ENCODE results near the gene SIX3. TPM values are rescaled to one million over a fixed set of nuclear protein-coding genes. Genes with fewer than 3 reads are reported as not detected.

The SIX3 gene
- total RNA-seq, 120 experiments from 2014 or later, result 0.11 to 1.5 (median 0.41) TPM; not detected in 39

Other genes starting within 250 kb of the SIX3 start
- gene SIX2, start 67.8 kb downstream of the SIX3 start, total RNA-seq, result 1 to 10 TPM in 7 of 120 experiments, under 1 TPM in 44, not detected in 69; 0.17 to 2.8 (median 0.40) TPM